ENCODE results near the gene GRAMD2A. TPM values are rescaled to one million over a fixed set of nuclear protein-coding genes. Genes with fewer than 3 reads are reported as not detected.

The GRAMD2A gene
- total RNA-seq, 1 donor from 2014 or later, result 5.5 TPM

GRCh38 chr15:72237029-72237852 lies 39.7 kb upstream of the GRAMD2A start:
- peaks cover 8% of the 10 kb centered on the region for H3K36me3 ChIP-seq (ENCODE audit: control insufficient read depth, insufficient read depth, low read length)
- H3K4me3 ChIP-seq (ENCODE audit: low read depth, low read length), result no peak overlapping the region
- no peaks in the 10 kb centered on the region for H3K27me3 ChIP-seq (ENCODE audit: control insufficient read depth, insufficient read depth, low read length)
- FAIRE-seq (peak; percentile 84), DNase-seq (ENCODE audit: low read depth) (peak; percentile 98)
- TF ChIP-seq CTCF (IDR thresholded peaks at IDR 0.05; ENCODE audit: insufficient read depth, low read length, severe bottlenecking), result no peak

GRCh38 chr15:72236381-72237003 lies 38.9 kb upstream of the GRAMD2A start:
- DNase-seq (ENCODE audit: low read depth) (no peak), FAIRE-seq (no peak)
- Histone ChIP-seq H3K27me3 (ENCODE audit: control insufficient read depth, insufficient read depth, low read length) (no peaks in the 10 kb centered on the region), H3K4me3 (ENCODE audit: low read depth, low read length) (no peak overlapping the region), H3K36me3 (ENCODE audit: control insufficient read depth, insufficient read depth, low read length) (peaks cover 4% of the 10 kb centered on the region)
- TF ChIP-seq CTCF (IDR thresholded peaks at IDR 0.05; ENCODE audit: insufficient read depth, low read length, severe bottlenecking), result no peak

GRCh38 chr15:72235298-72235697 lies 37.7 kb upstream of the GRAMD2A start:
- no peak for TF ChIP-seq CTCF (IDR thresholded peaks at IDR 0.05; ENCODE audit: insufficient read depth, low read length, severe bottlenecking)
- H3K36me3 ChIP-seq (ENCODE audit: control insufficient read depth, insufficient read depth, low read length), result no peaks in the 10 kb centered on the region
- FAIRE-seq, result no peak
- no peak for DNase-seq (ENCODE audit: low read depth)
- H3K4me3 ChIP-seq (ENCODE audit: low read depth, low read length), result no peak overlapping the region
- no peaks in the 10 kb centered on the region for H3K27me3 ChIP-seq (ENCODE audit: control insufficient read depth, insufficient read depth, low read length)

GRCh38 chr15:72233769-72234168 lies 36.2 kb upstream of the GRAMD2A start:
- no peak for FAIRE-seq
- H3K36me3 ChIP-seq (ENCODE audit: control insufficient read depth, insufficient read depth, low read length), result peaks cover 2% of the 10 kb centered on the region
- no peak for DNase-seq (ENCODE audit: low read depth)
- no peaks in the 10 kb centered on the region for H3K27me3 ChIP-seq (ENCODE audit: control insufficient read depth, insufficient read depth, low read length)
- TF ChIP-seq CTCF (IDR thresholded peaks at IDR 0.05; ENCODE audit: insufficient read depth, low read length, severe bottlenecking), result no peak
- H3K4me3 ChIP-seq (ENCODE audit: low read depth, low read length), result no peak overlapping the region

- TF ChIP-seq CTCF (IDR thresholded peaks at IDR 0.05; ENCODE audit: insufficient read depth, low read length, severe bottlenecking), result no peak
- Histone ChIP-seq H3K27me3 (ENCODE audit: control insufficient read depth, insufficient read depth, low read length) (no peaks in the 10 kb centered on the region), H3K36me3 (ENCODE audit: control insufficient read depth, insufficient read depth, low read length) (peaks cover 4% of the 10 kb centered on the region), H3K4me3 (ENCODE audit: low read depth, low read length) (peak overlapping the region; percentile 92)
- DNase-seq (ENCODE audit: low read depth) (peak; percentile 85), FAIRE-seq (no peak)
Observed at GRCh38 chr15:72231833-72232478, 34.4 kb upstream of the GRAMD2A start.
